CD4-positive, alpha-beta T cell (primary cell): ENCODE data around the gene ZNF484. TPM values are rescaled to one million over a fixed set of nuclear protein-coding genes. Genes with fewer than 3 reads are reported as not detected.
"Not testable (repeated sequence)": the region's sequence is repeated elsewhere in the genome, so short reads cannot be mapped to it uniquely, and the experiment has no call there.

Experiments
- ATAC-seq: fragments of 200-7000 bp; cut with Tn5 transposase; one replicate; pipeline ENCODE4 v1.10.0; 2022; ENCODE audit warnings: mild to moderate bottlenecking; ENCODE audit not compliant: poor library complexity
- CTCF ChIA-PET: fragments of 350-600 bp; sonication (Branson Sonifier 250); formaldehyde crosslinking; loops from one replicate; lab custom pipeline; 2021; ENCODE audit warnings: antibody characterized with exemption, inconsistent platforms; lab: Charles Lee
- POLR2A ChIA-PET: fragments of 350-600 bp; sonication (Branson Sonifier 250); formaldehyde crosslinking; loops from one replicate; lab custom pipeline; 2021; ENCODE audit warnings: antibody characterized with exemption, inconsistent platforms; lab: Charles Lee
- DNase-seq, 14 experiments: peaks; one replicate each; pipeline ENCODE4 v3.0.0-alpha.2; 2013 to 2020; ENCODE audit warnings: mixed read lengths in 2 of 14
- H3K27ac ChIP-seq, 2 donors: one replicate each; pipeline versions ENCODE4 v1.5.1 to v1.7.0; 2013; ENCODE audit warnings: low read length in 2 of 2, low read depth in 1 of 2, mild to moderate bottlenecking in 1 of 2
- H3K27me3 ChIP-seq, 2 experiments: 1 replicate in 1 of 2; 2 replicates in 1 of 2; pipeline versions ENCODE4 v1.6.1 to v1.7.0; 2013; ENCODE audit warnings: low read length in 2 of 2, control low read depth in 1 of 2, mild to moderate bottlenecking in 1 of 2, moderate library complexity in 1 of 2; ENCODE audit not compliant: insufficient read depth in 2 of 2, control insufficient read depth in 1 of 2
- H3K36me3 ChIP-seq: one replicate; pipeline ENCODE4 v1.6.1; 2013; ENCODE audit warnings: low read length, control low read depth; ENCODE audit not compliant: insufficient read depth
- H3K4me1 ChIP-seq: one replicate; pipeline ENCODE4 v1.6.1; 2013; ENCODE audit warnings: low read length, control low read depth; ENCODE audit not compliant: insufficient read depth
- H3K4me3 ChIP-seq: one replicate; pipeline ENCODE4 v1.5.1; 2013; ENCODE audit warnings: mild to moderate bottlenecking, low read length, moderate library complexity
- H3K9me3 ChIP-seq, 2 experiments: 1 replicate in 1 of 2; 2 replicates in 1 of 2; pipeline versions ENCODE4 v1.6.1 to v1.7.0; 2013; ENCODE audit warnings: low read length in 2 of 2, mild to moderate bottlenecking in 2 of 2, control low read depth in 1 of 2, moderate library complexity in 1 of 2; ENCODE audit not compliant: control insufficient read depth in 1 of 2, insufficient read depth in 1 of 2
- H3K27ac Mint-ChIP-seq: one replicate; pipeline ENCODE4 v1.8.0; 2020; ENCODE audit warnings: mixed read lengths
- H3K27me3 Mint-ChIP-seq: one replicate; pipeline ENCODE4 v1.8.0; 2021; ENCODE audit warnings: mixed read lengths
- H3K36me3 Mint-ChIP-seq: one replicate; pipeline ENCODE4 v1.8.0; 2021; ENCODE audit warnings: low read depth, mixed read lengths
- H3K4me1 Mint-ChIP-seq: one replicate; pipeline ENCODE4 v1.8.0; 2021; ENCODE audit warnings: low read depth, mixed read lengths
- H3K4me3 Mint-ChIP-seq: one replicate; pipeline ENCODE4 v1.8.0; 2020; ENCODE audit warnings: mild to moderate bottlenecking, mixed read lengths
- H3K9me3 Mint-ChIP-seq: one replicate; pipeline ENCODE4 v1.8.0; 2020; ENCODE audit warnings: mixed read lengths
- intact Hi-C, 2 experiments: fragments of 100-400 bp; cut with DNase I in 1 of 2; cut with micrococcal nuclease in 1 of 2; formaldehyde crosslinking; loops; one replicate each; pipeline versions ENCODE4 v1.15.1 to v1.9.0; 2023 to 2025; cut with DNase I, micrococcal nuclease
- total RNA-seq, 174 experiments: library from RNA in 2 of 174; stranded (reverse) in 2 of 174; gene quantifications; one replicate each; pipeline ENCODE4 v1.2.3 and lab custom pipeline; 2021 to 2026
- TF ChIP-seq, protein P1 (sequence below): fragments of 200-600 bp; IDR thresholded peaks from one replicate; pipeline ENCODE4 v1.8.0; 2022; ENCODE audit warnings: antibody characterized with exemption, mild to moderate bottlenecking

The ZNF484 gene
- total RNA-seq, 2 experiments from 2014 or later, result 13.3 to 13.6 TPM

DNA sequence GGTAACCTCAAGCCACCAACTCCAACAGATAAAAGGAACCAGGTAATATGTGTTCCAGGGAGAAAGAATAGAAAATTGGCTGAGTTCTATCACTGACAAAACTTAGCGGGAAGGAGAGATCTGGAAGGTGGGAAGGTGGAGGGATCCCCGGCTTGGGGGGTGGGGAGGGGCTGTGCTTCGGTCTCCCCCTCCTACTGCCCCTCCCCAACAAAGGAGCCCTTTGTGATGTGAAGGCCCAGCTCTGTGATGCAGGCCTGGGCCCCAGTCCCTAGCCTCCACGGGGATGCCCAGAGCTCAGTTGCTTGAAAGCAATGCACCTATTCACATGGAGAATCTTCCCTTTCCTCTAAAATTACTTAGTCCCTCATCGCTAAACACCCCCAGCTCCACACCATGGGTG is 4.4 kb upstream of the ZNF484 start:
- Mint-ChIP-seq H3K4me3 (no peak overlapping the region), H3K36me3 (peaks cover 7% of the 10 kb centered on the region), H3K27me3 (no peaks in the 10 kb centered on the region), H3K4me1 (peaks cover 57% of the 10 kb centered on the region), H3K9me3 (no peaks in the 10 kb centered on the region), H3K27ac (no peak overlapping the region)
- CTCF ChIA-PET, result interaction anchor here (0.7 kb wide), 1 partner anchor 163 kb away, joined by 3 read pairs; no protein-coding TSS in a partner anchor
- intact Hi-C loops, result loop anchor here in 1 of 2 experiments (5.0 kb wide), 1 partner anchor 70 kb away; no protein-coding TSS in a partner anchor
- Histone ChIP-seq H3K36me3 (no peaks in the 10 kb centered on the region), H3K9me3 (no peaks in the 10 kb centered on the region), H3K27me3 (no peaks in the 10 kb centered on the region), H3K4me3 (no peak overlapping the region), H3K4me1 (peaks cover 21% of the 10 kb centered on the region), H3K27ac (no peak overlapping the region)
- TF ChIP-seq, protein P1, sequence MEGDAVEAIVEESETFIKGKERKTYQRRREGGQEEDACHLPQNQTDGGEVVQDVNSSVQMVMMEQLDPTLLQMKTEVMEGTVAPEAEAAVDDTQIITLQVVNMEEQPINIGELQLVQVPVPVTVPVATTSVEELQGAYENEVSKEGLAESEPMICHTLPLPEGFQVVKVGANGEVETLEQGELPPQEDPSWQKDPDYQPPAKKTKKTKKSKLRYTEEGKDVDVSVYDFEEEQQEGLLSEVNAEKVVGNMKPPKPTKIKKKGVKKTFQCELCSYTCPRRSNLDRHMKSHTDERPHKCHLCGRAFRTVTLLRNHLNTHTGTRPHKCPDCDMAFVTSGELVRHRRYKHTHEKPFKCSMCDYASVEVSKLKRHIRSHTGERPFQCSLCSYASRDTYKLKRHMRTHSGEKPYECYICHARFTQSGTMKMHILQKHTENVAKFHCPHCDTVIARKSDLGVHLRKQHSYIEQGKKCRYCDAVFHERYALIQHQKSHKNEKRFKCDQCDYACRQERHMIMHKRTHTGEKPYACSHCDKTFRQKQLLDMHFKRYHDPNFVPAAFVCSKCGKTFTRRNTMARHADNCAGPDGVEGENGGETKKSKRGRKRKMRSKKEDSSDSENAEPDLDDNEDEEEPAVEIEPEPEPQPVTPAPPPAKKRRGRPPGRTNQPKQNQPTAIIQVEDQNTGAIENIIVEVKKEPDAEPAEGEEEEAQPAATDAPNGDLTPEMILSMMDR, result no peak
- no peak for DNase-seq
- no peak for ATAC-seq
- POLR2A ChIA-PET, result no interaction called here

DNA sequence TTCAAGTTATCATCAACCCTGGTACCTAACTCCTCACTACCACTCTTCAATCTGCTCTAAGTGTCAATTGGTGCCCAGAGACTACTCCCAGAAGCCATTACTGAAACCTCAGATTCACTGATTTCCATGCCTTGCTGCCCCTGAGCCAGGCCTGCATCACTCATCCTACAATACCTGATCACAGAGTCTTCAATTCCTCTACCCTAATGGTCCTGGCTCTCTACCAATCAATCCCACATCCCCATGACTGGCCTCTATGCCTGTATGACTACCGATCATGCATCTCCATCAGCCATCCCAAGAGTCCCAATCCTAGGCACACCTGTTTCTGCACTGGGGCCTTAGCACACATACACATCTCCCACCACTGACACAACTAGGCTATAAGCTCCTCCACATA is 2.5 kb downstream of the ZNF484 start:
- peaks cover 47% of the 10 kb centered on the region for H3K36me3 Mint-ChIP-seq
- Histone ChIP-seq H3K9me3 (no peaks in the 10 kb centered on the region), H3K27ac (no peak overlapping the region), H3K36me3 (peaks cover 14% of the 10 kb centered on the region), H3K27me3 (no peaks in the 10 kb centered on the region), H3K4me1 (peaks cover 10% of the 10 kb centered on the region), H3K4me3 (no peak overlapping the region)
- peak overlapping the region; percentile 49 for H3K4me3 Mint-ChIP-seq
- ChIA-PET POLR2A (no interaction called here), CTCF (no interaction called here)
- no peak for DNase-seq
- H3K27ac Mint-ChIP-seq, result peak overlapping the region; percentile 2
- no peaks in the 10 kb centered on the region for H3K9me3 Mint-ChIP-seq
- peaks cover 68% of the 10 kb centered on the region for H3K4me1 Mint-ChIP-seq
- H3K27me3 Mint-ChIP-seq, result no peaks in the 10 kb centered on the region
- intact Hi-C loops, result loop anchor here in 1 of 2 experiments (10.0 kb wide), 2 partner anchors 579 to 689 kb away; partner anchors contain the start of genes FAM120A and FAM120AOS
- TF ChIP-seq, protein P1, result no peak
- ATAC-seq, result no peak

GRCh38 chr9:92870289-92870688 is 7.5 kb downstream of the ZNF484 start:
- no peak overlapping the region for H3K27ac Mint-ChIP-seq
- CTCF ChIA-PET, result interaction anchor here (0.7 kb wide), 1 partner anchor 10 kb away, joined by 3 read pairs; no protein-coding TSS in a partner anchor

DNA sequence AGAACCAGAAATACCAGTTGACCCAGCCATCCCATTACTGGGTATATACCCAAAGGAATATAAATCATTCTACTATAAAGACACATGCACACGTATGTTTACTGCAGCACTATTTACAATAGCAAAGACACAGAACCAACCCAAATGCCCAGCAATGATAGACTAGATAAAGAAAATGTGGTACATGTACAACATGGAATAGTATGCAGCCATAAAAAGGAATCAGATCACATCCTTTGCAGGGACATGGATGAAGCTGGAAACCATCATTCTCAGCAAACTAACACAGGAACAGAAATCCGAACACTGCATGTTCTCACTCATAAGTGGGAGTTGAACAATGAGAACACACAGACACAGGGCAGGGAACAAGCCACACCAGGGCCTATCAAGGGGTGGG is 11.2 kb downstream of the ZNF484 start:
- H3K4me3 Mint-ChIP-seq, CTCF ChIA-PET: not testable (repeated sequence)

More at GRCh38 chr9:92870289-92870688, 7.5 kb downstream of the ZNF484 start:
- H3K36me3 ChIP-seq, result peaks cover 41% of the 10 kb centered on the region
- no peak for DNase-seq
- H3K4me1 Mint-ChIP-seq, result peaks cover 69% of the 10 kb centered on the region
- peaks cover 0 to 5% of the 10 kb centered on the region in 2 experiments for H3K9me3 ChIP-seq
- H3K4me1 ChIP-seq, result peaks cover 5% of the 10 kb centered on the region
- no peaks in the 10 kb centered on the region for H3K27me3 ChIP-seq
- peaks cover 83% of the 10 kb centered on the region for H3K36me3 Mint-ChIP-seq
- H3K4me3 Mint-ChIP-seq, result no peak overlapping the region
- POLR2A ChIA-PET, result no interaction called here
- intact Hi-C loops, result loop anchor here in 1 of 2 experiments (5.0 to 10.0 kb wide), 4 partner anchors 103 to 695 kb away; partner anchors contain the start of genes FAM120A and FAM120AOS
- no peak overlapping the region for H3K27ac ChIP-seq
- ATAC-seq, result no peak
- no peaks in the 10 kb centered on the region for H3K9me3 Mint-ChIP-seq
- TF ChIP-seq, protein P1, result no peak
- H3K4me3 ChIP-seq, result no peak overlapping the region
- H3K27me3 Mint-ChIP-seq, result no peaks in the 10 kb centered on the region

More for the DNA sequence above, 11.2 kb downstream of the ZNF484 start:
- intact Hi-C loops, H3K27me3 ChIP-seq, H3K27ac ChIP-seq, DNase-seq, H3K4me3 ChIP-seq, H3K27me3 Mint-ChIP-seq, H3K9me3 ChIP-seq, POLR2A ChIA-PET, H3K9me3 Mint-ChIP-seq, H3K27ac Mint-ChIP-seq, H3K4me1 ChIP-seq, ATAC-seq: not testable (repeated sequence)
- H3K4me1 Mint-ChIP-seq, result peaks cover 75% of the 10 kb centered on the region
- H3K36me3 ChIP-seq, result peaks cover 42% of the 10 kb centered on the region
- peaks cover 93% of the 10 kb centered on the region for H3K36me3 Mint-ChIP-seq
